Hepatocyte (in vitro differentiated cells): Measurements from ENCODE around the gene EXOC6. TPM values are rescaled to one million over a fixed set of nuclear protein-coding genes. Genes with fewer than 3 reads are reported as not detected.

Experiments
- DNase-seq: peaks from one replicate; pipeline ENCODE4 v3.0.0-alpha.2; 2016; ENCODE audit warnings: low spot score
- H2AFZ ChIP-seq: fragments of 200-600 bp; sonication (generic); 2 replicates; pipeline ENCODE4 v1.6.0; 2016; ENCODE audit warnings: antibody characterized with exemption, mild to moderate bottlenecking
- H3K27ac ChIP-seq: fragments of 200-600 bp; sonication (generic); 2 replicates; pipeline ENCODE4 v1.5.1; 2016; ENCODE audit warnings: mild to moderate bottlenecking
- H3K27me3 ChIP-seq: fragments of 200-600 bp; sonication (generic); 2 replicates; pipeline ENCODE4 v1.6.1; 2016
- H3K36me3 ChIP-seq: fragments of 200-600 bp; sonication (generic); replicated peaks from 2 replicates; pipeline ENCODE4 v1.5.1; 2016; ENCODE audit warnings: low read depth; ENCODE audit not compliant: insufficient read depth
- H3K4me1 ChIP-seq: fragments of 200-600 bp; sonication (generic); 2 replicates; pipeline ENCODE4 v1.5.1; 2016; ENCODE audit warnings: mild to moderate bottlenecking, moderate library complexity; ENCODE audit not compliant: insufficient read depth
- H3K4me2 ChIP-seq: fragments of 200-600 bp; sonication (generic); 2 replicates; pipeline ENCODE4 v1.6.0; 2016
- H3K4me3 ChIP-seq: fragments of 200-600 bp; sonication (generic); 2 replicates; pipeline ENCODE4 v1.5.1; 2016; ENCODE audit warnings: mild to moderate bottlenecking
- H3K79me2 ChIP-seq: fragments of 200-600 bp; sonication (generic); 2 replicates; pipeline ENCODE4 v1.6.0; 2017; ENCODE audit warnings: mild to moderate bottlenecking
- H3K9me2 ChIP-seq: fragments of 200-600 bp; sonication (generic); replicated peaks from 2 replicates; pipeline ENCODE4 v1.6.0; 2017; ENCODE audit warnings: mild to moderate bottlenecking; ENCODE audit not compliant: insufficient read depth
- H3K9me3 ChIP-seq: fragments of 200-600 bp; sonication (generic); 2 replicates; pipeline ENCODE4 v1.5.1; 2016; ENCODE audit warnings: low read depth, mild to moderate bottlenecking
- H4K20me1 ChIP-seq: fragments of 200-600 bp; sonication (generic); 2 replicates; pipeline ENCODE4 v1.6.0; 2016; ENCODE audit warnings: mild to moderate bottlenecking; ENCODE audit not compliant: insufficient read depth, poor library complexity, severe bottlenecking
- CTCF ChIP-seq: fragments of 200-600 bp; sonication (generic); IDR thresholded peaks from 2 replicates; pipeline ENCODE4 v1.5.1; 2016; ENCODE audit warnings: antibody characterized with exemption, mild to moderate bottlenecking; ENCODE audit not compliant: poor library complexity
- EZH2 ChIP-seq: fragments of 200-600 bp; sonication (generic); IDR thresholded peaks from 2 replicates; pipeline ENCODE4 v1.6.1; 2016; ENCODE audit warnings: antibody characterized with exemption, mild to moderate bottlenecking, borderline replicate concordance
- EZH2phosphoT487 ChIP-seq: fragments of 200-600 bp; sonication (generic); IDR thresholded peaks from one replicate; pipeline ENCODE4 v1.6.1; 2018; ENCODE audit warnings: antibody characterized with exemption, mild to moderate bottlenecking, low read depth, moderate library complexity; ENCODE audit not compliant: unreplicated experiment, severe bottlenecking
- WGBS: methylation state at CpG from one replicate; pipeline ENCODE4 v1.1.6; 2016; ENCODE audit warnings: low lambda C conversion rate; ENCODE audit errors: missing lambda C conversion rate; 5-methylcytosine and 5-hydroxymethylcytosine counted together
- polyA plus RNA-seq: library from polyadenylated mRNA; unstranded; fragments of >200 nt; fragmentation: Nextera tagmentation; extraction: Ambion mirVana; gene quantifications from 2 replicates; pipeline ENCODE4 v1.2.1, GENCODE V29; 2016
- total RNA-seq: library from RNA; depleted of rRNA; stranded (reverse); fragments of >200 nt; gene quantifications from 2 replicates; pipeline ENCODE4 v1.2.3, GENCODE V29; 2014

Gene EXOC6
- total and polyA plus RNA-seq, 2 experiments from 2014 or later, result 5.8 to 11.7 TPM

DNA sequence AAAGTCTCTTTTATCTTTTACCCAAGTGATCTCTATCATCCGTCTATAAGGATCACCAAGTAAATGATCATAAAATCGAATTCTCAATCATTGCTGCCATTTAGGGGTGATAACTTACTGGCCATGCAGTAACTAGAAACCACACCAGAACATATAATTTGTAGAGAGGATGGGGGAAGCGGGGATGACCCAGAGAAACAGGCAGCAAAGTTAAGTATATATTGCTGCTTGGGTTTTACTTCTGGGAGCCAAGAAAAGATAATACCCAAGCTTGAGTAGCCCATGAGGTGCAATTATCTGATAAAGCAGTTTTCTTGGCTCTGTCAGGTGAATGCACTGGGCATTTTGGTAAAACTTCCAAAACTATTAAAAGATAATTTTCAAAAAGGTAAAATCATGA is 18.9 kb downstream of the EXOC6 start:
- Histone ChIP-seq H3K4me2 (no peak overlapping the region), H3K79me2 (no peaks in the 10 kb centered on the region), H3K4me1 (no peaks in the 10 kb centered on the region), H3K27ac (no peak overlapping the region), H3K36me3 (no peaks in the 10 kb centered on the region), H4K20me1 (no peaks in the 10 kb centered on the region), H3K4me3 (no peak overlapping the region), H3K27me3 (no peaks in the 10 kb centered on the region), H3K9me3 (no peaks in the 10 kb centered on the region), H2AFZ (no peak overlapping the region), H3K9me2 (no peaks in the 10 kb centered on the region)
- TF ChIP-seq EZH2 (no peak), EZH2phosphoT487 (no peak), CTCF (no peak)
- no peak for DNase-seq
- 82% methylated on average over 3 of the region's 3 CpGs for WGBS

DNA sequence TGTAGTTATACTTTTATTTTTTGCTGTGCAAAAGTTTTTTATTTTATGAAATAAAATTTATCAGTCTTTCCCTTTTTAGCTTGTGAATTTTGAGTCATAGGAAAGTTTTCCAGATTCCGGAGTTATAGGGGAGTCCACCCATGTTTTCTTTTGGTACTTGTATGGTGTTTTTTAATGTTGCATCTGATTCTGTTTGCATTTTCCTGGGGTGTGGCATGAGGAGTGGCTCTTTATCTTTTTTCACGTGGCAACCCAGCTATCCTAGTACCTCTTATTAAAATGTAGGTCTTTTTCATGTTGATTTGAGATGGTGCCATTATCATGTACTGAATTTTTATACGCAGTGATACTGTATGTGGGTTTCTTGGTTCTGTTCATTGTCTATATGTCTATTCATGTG is 19.7 kb downstream of the EXOC6 start:
- H2AFZ ChIP-seq, result no peak overlapping the region
- no peak overlapping the region for H3K4me3 ChIP-seq
- no peaks in the 10 kb centered on the region for H3K9me2 ChIP-seq
- H4K20me1 ChIP-seq, result no peaks in the 10 kb centered on the region
- no peaks in the 10 kb centered on the region for H3K27me3 ChIP-seq
- no peaks in the 10 kb centered on the region for H3K36me3 ChIP-seq
- WGBS, result 77% methylated on average over 3 of the region's 3 CpGs
- H3K79me2 ChIP-seq, result no peaks in the 10 kb centered on the region
- H3K4me1 ChIP-seq, result no peaks in the 10 kb centered on the region
- no peaks in the 10 kb centered on the region for H3K9me3 ChIP-seq
- DNase-seq, result no peak
- no peak overlapping the region for H3K4me2 ChIP-seq
- no peak overlapping the region for H3K27ac ChIP-seq
- TF ChIP-seq EZH2phosphoT487, result no peak
- no peak for TF ChIP-seq CTCF
- no peak for TF ChIP-seq EZH2

GRCh38 chr10:92868557-92868956 is 20.2 kb downstream of the EXOC6 start:
- no peak for DNase-seq
- H3K27ac ChIP-seq, result no peak overlapping the region
- 83% methylated on average over 1 of the region's 1 CpG for WGBS
- no peaks in the 10 kb centered on the region for H3K9me3 ChIP-seq
- no peaks in the 10 kb centered on the region for H4K20me1 ChIP-seq
- H3K36me3 ChIP-seq, result no peaks in the 10 kb centered on the region
- H3K79me2 ChIP-seq, result no peaks in the 10 kb centered on the region
- H3K27me3 ChIP-seq, result no peaks in the 10 kb centered on the region
- H3K4me3 ChIP-seq, result no peak overlapping the region
- no peaks in the 10 kb centered on the region for H3K9me2 ChIP-seq
- H2AFZ ChIP-seq, result no peak overlapping the region
- H3K4me2 ChIP-seq, result no peak overlapping the region
- H3K4me1 ChIP-seq, result no peaks in the 10 kb centered on the region
- TF ChIP-seq EZH2phosphoT487, result no peak
- TF ChIP-seq CTCF, result no peak
- TF ChIP-seq EZH2, result no peak

DNA sequence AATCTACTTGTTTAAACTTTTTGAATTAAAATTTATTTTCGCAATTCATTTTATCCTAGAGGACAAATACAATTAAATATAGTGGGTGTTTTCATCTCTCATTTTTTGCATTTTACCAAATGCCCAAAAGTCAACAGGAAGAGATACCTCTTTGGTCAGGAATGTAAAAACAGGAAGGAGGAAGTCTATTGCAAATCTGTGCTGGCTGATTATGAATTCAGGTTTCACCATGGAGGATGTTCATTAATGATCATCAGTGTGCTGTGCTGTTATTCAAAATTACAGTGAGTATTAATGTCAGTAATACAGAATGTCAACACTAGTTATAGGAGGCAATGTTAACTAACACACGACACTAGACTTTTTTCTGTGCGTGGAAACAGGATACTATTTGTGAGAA is 24.7 kb downstream of the EXOC6 start:
- no peak overlapping the region for H3K27ac ChIP-seq
- H3K4me3 ChIP-seq, result no peak overlapping the region
- H3K4me2 ChIP-seq, result no peak overlapping the region
- H4K20me1 ChIP-seq, result no peaks in the 10 kb centered on the region
- H3K27me3 ChIP-seq, result no peaks in the 10 kb centered on the region
- no peaks in the 10 kb centered on the region for H3K9me2 ChIP-seq
- no peak overlapping the region for H2AFZ ChIP-seq
- no peaks in the 10 kb centered on the region for H3K9me3 ChIP-seq
- WGBS, result 95% methylated on average over 3 of the region's 3 CpGs
- H3K36me3 ChIP-seq, result no peaks in the 10 kb centered on the region
- H3K79me2 ChIP-seq, result no peaks in the 10 kb centered on the region
- TF ChIP-seq EZH2phosphoT487, result no peak
- no peak for TF ChIP-seq EZH2
- no peak for TF ChIP-seq CTCF
- H3K4me1 ChIP-seq, result no peaks in the 10 kb centered on the region
- DNase-seq, result no peak
